HK-2 (cell line): ENCODE data around the gene STAT3.
"Not testable (repeated sequence)": the region's sequence is repeated elsewhere in the genome, so short reads cannot be mapped to it uniquely, and the experiment has no call there.

Experiments
- DNase-seq: peaks from one replicate; pipeline ENCODE4 v3.0.0-alpha.2; 2018; ENCODE audit not compliant: unreplicated experiment

Gene STAT3

GRCh38 chr17:42388381-42389134 is at the start of gene STAT3:
Gene STAT3 (minus strand): TSS chr17:42388442. CDS start chr17:42348516, 39,926 bp downstream.
- peak; percentile 100 for DNase-seq

- DNase-seq: no peak
Observed at GRCh38 chr17:42436391-42436790, 48.1 kb upstream of the STAT3 start.

- no peak for DNase-seq
Observed at GRCh38 chr17:42431758-42432161, 43.5 kb upstream of the STAT3 start.

- DNase-seq: no peak
Observed at GRCh38 chr17:42429726-42430447, 41.6 kb upstream of the STAT3 start.

- DNase-seq: peak; percentile 72
Observed at GRCh38 chr17:42428141-42428944, 40.1 kb upstream of the STAT3 start.

GRCh38 chr17:42424991-42425610 is 36.9 kb upstream of the STAT3 start:
- no peak for DNase-seq

- DNase-seq: no peak
Observed at GRCh38 chr17:42423766-42424165, 35.5 kb upstream of the STAT3 start.

GRCh38 chr17:42422958-42423712 is 34.9 kb upstream of the STAT3 start, which contains the start of gene CAVIN1:
Gene CAVIN1 (minus strand): TSS chr17:42423256. CDS start chr17:42423097, 159 bp downstream.
- peak; percentile 96 for DNase-seq

GRCh38 chr17:42422412-42422957 is 34.2 kb upstream of the STAT3 start:
- DNase-seq: peak; percentile 54

GRCh38 chr17:42421507-42422338 is 33.5 kb upstream of the STAT3 start:
- DNase-seq: peak; percentile 78

GRCh38 chr17:42421136-42421506 is 32.9 kb upstream of the STAT3 start:
- DNase-seq: no peak

- not testable (repeated sequence) for DNase-seq
Observed at GRCh38 chr17:42417981-42418380, 29.7 kb upstream of the STAT3 start.

GRCh38 chr17:42414704-42415409 is 26.6 kb upstream of the STAT3 start:
- no peak for DNase-seq

GRCh38 chr17:42413464-42414040 is 25.3 kb upstream of the STAT3 start:
- no peak for DNase-seq

- no peak for DNase-seq
Observed at GRCh38 chr17:42411905-42412679, 23.9 kb upstream of the STAT3 start.

GRCh38 chr17:42411361-42411760 is 23.1 kb upstream of the STAT3 start:
- no peak for DNase-seq

- no peak for DNase-seq
Observed at GRCh38 chr17:42410319-42410685, 22.1 kb upstream of the STAT3 start.
